RPMI7951 (cell line): Measurements from ENCODE around the gene SPIN2A. TPM values are rescaled to one million over a fixed set of nuclear protein-coding genes. Genes with fewer than 3 reads are reported as not detected.

ENCODE experiments used
- DNase-seq: peaks from one replicate; pipeline ENCODE4 v3.0.0-alpha.2; 2012; ENCODE audit warnings: low read depth
- total RNA-seq: library from RNA; depleted of rRNA; stranded (reverse); fragments of >200 nt; shearing (Covaris generic); gene quantifications from 2 replicates; pipeline ENCODE4 v1.2.3, GENCODE V29; 2014; rRNA removed

The SPIN2A gene
- total RNA-seq, 1 experiment from 2014 or later = 0.48 TPM

DNA sequence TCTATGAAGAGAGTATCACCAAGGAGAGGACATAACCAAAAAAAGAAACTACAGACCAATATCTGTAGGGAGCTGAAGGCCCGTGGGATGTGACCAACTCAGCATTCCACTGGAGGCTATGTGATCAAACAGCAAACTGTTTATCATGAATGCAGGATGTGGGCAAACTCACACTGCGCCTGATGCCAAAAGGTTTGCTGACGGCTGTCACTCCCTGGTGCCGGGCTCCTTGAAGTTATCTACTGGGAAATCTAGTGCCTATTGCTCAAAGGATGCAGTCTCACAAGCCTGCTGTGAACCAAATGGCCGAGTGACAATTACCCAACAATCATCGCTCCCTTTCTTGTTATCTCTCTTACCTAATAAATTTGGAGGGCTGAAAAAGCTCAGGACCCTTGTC is 34.3 kb downstream of the SPIN2A start:
- peak; percentile 13 for DNase-seq

Other genes starting within 250 kb of the SPIN2A start
- gene SPIN3, start 141.9 kb downstream of the SPIN2A start, total RNA-seq = 10.4 and 13.7 TPM in 2 replicates
- gene SPIN2B, start 15.8 kb downstream of the SPIN2A start, total RNA-seq = 15.6 and 19.3 TPM in 2 replicates
- gene FAAH2, start 149.3 kb upstream of the SPIN2A start, total RNA-seq = not detected in 2 replicates